Adrenal gland (tissue), 12 donors: Measurements from ENCODE around the gene C2CD3. TPM values are rescaled to one million over a fixed set of nuclear protein-coding genes. Genes with fewer than 3 reads are reported as not detected.

Experiments used
- DNase-seq, 7 donors: peaks; one replicate each; pipeline ENCODE4 v3.0.0-alpha.2; 2019 to 2020
- H3K27ac ChIP-seq, 5 donors: fragments of 200-600 bp; sonication (generic) in 4 of 5; 1 replicate in 3 of 5; 2 replicates in 2 of 5; pipeline versions ENCODE4 v1.5.1 to v1.8.0; 2016 to 2020; ENCODE audit warnings: mild to moderate bottlenecking in 1 of 5
- H3K27me3 ChIP-seq: fragments of 200-600 bp; 2 replicates; pipeline ENCODE4 v1.8.0; 2021
- H3K36me3 ChIP-seq, 2 donors: fragments of 200-600 bp; replicated peaks in 1 of 2; 1 replicate in 1 of 2; 2 replicates in 1 of 2; pipeline versions ENCODE4 v1.5.1 to v1.8.0; 2018 to 2022
- H3K4me1 ChIP-seq, 2 donors: fragments of 200-600 bp; replicated peaks in 1 of 2; 1 replicate in 1 of 2; 2 replicates in 1 of 2; pipeline versions ENCODE4 v1.5.1 to v1.8.0; 2018 to 2021
- H3K4me3 ChIP-seq, 4 donors: fragments of 200-600 bp; sonication (generic) in 3 of 4; one replicate each; pipeline ENCODE4 v1.5.1; 2016 to 2018
- H3K9me3 ChIP-seq, 3 donors: fragments of 200-600 bp; sonication (generic) in 1 of 3; replicated peaks in 1 of 3; 1 replicate in 2 of 3; 2 replicates in 1 of 3; pipeline versions ENCODE4 v1.5.1 to v1.8.0; 2016 to 2021
- CTCF ChIP-seq, 6 experiments: fragments of 450-650 bp in 4 of 6; fragments of 200-600 bp in 2 of 6; sonication (generic) in 1 of 6; IDR thresholded peaks; 1 replicate in 5 of 6; 2 replicates in 1 of 6; pipeline versions ENCODE4 v1.5.1 to v1.8.0; 2016 to 2021; ENCODE audit warnings: antibody characterized with exemption in 6 of 6, mild to moderate bottlenecking in 2 of 6, moderate library complexity in 1 of 6
- POLR2A ChIP-seq, 2 donors: fragments of 450-650 bp; IDR thresholded peaks; one replicate each; pipeline ENCODE4 v1.6.1; 2017; ENCODE audit warnings: antibody characterized with exemption in 2 of 2, mild to moderate bottlenecking in 2 of 2, moderate library complexity in 1 of 2
- WGBS, 4 donors: extraction: QIAGEN DNeasy Blood & Tissue Kit in 2 of 4; methylation state at CpG; one replicate each; pipeline versions ENCODE4 v1.1.5 to v1.1.7; 2013 to 2017; 5-methylcytosine and 5-hydroxymethylcytosine counted together
- intact Hi-C, 2 donors: fragments of 100-400 bp; cut with DNase I; formaldehyde crosslinking; loops; one replicate each; pipeline versions ENCODE4 v1.14.1 to v1.15.0; 2022 to 2023
- polyA plus RNA-seq, 3 donors: library from polyadenylated mRNA; stranded (reverse); fragments of 200-250 nt in 2 of 3; fragments of 350-450 nt in 1 of 3; fragmentation: Illumina TruSeq in 1 of 3; extraction: RNeasy Lipid Tissue Mini Kit (QIAGEN cat#74804) in 1 of 3; gene quantifications; one replicate each; pipeline ENCODE4 v1.2.3, GENCODE V29; 2013 to 2014
- total RNA-seq, 9 donors: library from RNA; depleted of rRNA in 4 of 9; stranded (reverse); fragments of >200 nt in 4 of 9; fragments of 120-200 nt in 1 of 9; fragmentation: NEBNext Ultra II Directional in 1 of 9; extraction: Animal tissue kit (Norgen Biotek cat#: 25700) in 1 of 9; gene quantifications; one replicate each; pipeline versions ENCODE4 v1.1.0 to v1.2.4, GENCODE V29; 2013 to 2023
- donor health status: healthy with polysubstance abuse.
- donor health status: Bipolar disorder and iron deficiency.
- donor health status: DM: yes; HTN: yes; CAD: no.
- donor health status: DM: no; HTN: no; CAD: no.
- donor health status: DM: no; HTN: no; CAD: no.
- donor health status: DM: yes; HTN: yes; CAD: no.

C2CD3 gene
- total and polyA plus RNA-seq, 12 donors, result 14.5 to 42.8 (median 25.5) TPM

- WGBS, 4 donors, result 94 to 97% (median 96%) methylated on average over 5 of the region's 5 CpGs
- DNase-seq, result no peak
- no peak for TF ChIP-seq CTCF (IDR thresholded peaks at IDR 0.05)
- TF ChIP-seq POLR2A (IDR thresholded peaks at IDR 0.05), result no peak
- Histone ChIP-seq H3K36me3 (peaks cover 0 to 14% of the 10 kb centered on the region in 2 donors), H3K9me3 (no peaks in the 10 kb centered on the region), H3K27ac (no peak overlapping the region), H3K4me3 (no peak overlapping the region), H3K4me1 (no peaks in the 10 kb centered on the region), H3K27me3 (no peaks in the 10 kb centered on the region)
- intact Hi-C loops, result no loop called here
Observed at GRCh38 chr11:74048993-74049392, 121.8 kb downstream of the C2CD3 start.

- no peaks in the 10 kb centered on the region for H3K9me3 ChIP-seq
- TF ChIP-seq CTCF (IDR thresholded peaks at IDR 0.05), result no peak
- TF ChIP-seq POLR2A (IDR thresholded peaks at IDR 0.05), result no peak
- intact Hi-C loops, result no loop called here
- WGBS, 4 donors, result 89 to 96% (median 94%) methylated on average over 2 of the region's 2 CpGs
- peaks cover 0 to 19% of the 10 kb centered on the region in 2 donors for H3K36me3 ChIP-seq
- no peaks in the 10 kb centered on the region for H3K27me3 ChIP-seq
- H3K4me1 ChIP-seq, result no peaks in the 10 kb centered on the region
- no peak overlapping the region for H3K27ac ChIP-seq
- no peak for DNase-seq
- no peak overlapping the region for H3K4me3 ChIP-seq
Observed at GRCh38 chr11:74044538-74044937, 126.3 kb downstream of the C2CD3 start.

- Histone ChIP-seq H3K36me3 (peaks cover 0 to 24% of the 10 kb centered on the region in 2 donors), H3K4me1 (no peaks in the 10 kb centered on the region), H3K27me3 (no peaks in the 10 kb centered on the region), H3K27ac (no peak overlapping the region), H3K9me3 (no peaks in the 10 kb centered on the region), H3K4me3 (no peak overlapping the region)
- intact Hi-C loops, result no loop called here
- no peak for DNase-seq
- TF ChIP-seq POLR2A (IDR thresholded peaks at IDR 0.05) (no peak), CTCF (IDR thresholded peaks at IDR 0.05) (no peak)
- WGBS, 4 donors, result 91 to 100% (median 99%) methylated on average over 1 of the region's 1 CpG
Observed at GRCh38 chr11:74043450-74043849, 127.4 kb downstream of the C2CD3 start.

- no peak for DNase-seq
- intact Hi-C loops, result no loop called here
- 92 to 94% (median 93%) methylated on average over 4 of the region's 4 CpGs for WGBS, 4 donors
- H3K4me3 ChIP-seq, result no peak overlapping the region
- no peaks in the 10 kb centered on the region for H3K27me3 ChIP-seq
- no peaks in the 10 kb centered on the region for H3K9me3 ChIP-seq
- no peak overlapping the region for H3K27ac ChIP-seq
- no peak for TF ChIP-seq POLR2A (IDR thresholded peaks at IDR 0.05)
- peaks cover 0 to 11% of the 10 kb centered on the region in 2 donors for H3K4me1 ChIP-seq
- H3K36me3 ChIP-seq, result peaks cover 0 to 53% of the 10 kb centered on the region in 2 donors
Observed at GRCh38 chr11:74037309-74037708, 133.5 kb downstream of the C2CD3 start.

- TF ChIP-seq POLR2A (IDR thresholded peaks at IDR 0.05) (no peak), CTCF (IDR thresholded peaks at IDR 0.05) (no peak)
Observed at GRCh38 chr11:74035264-74035663, 135.5 kb downstream of the C2CD3 start.

More at GRCh38 chr11:74035264-74035663, 135.5 kb downstream of the C2CD3 start:
- Histone ChIP-seq H3K4me1 (peaks cover 0 to 11% of the 10 kb centered on the region in 2 donors), H3K4me3 (no peak overlapping the region), H3K27ac (no peak overlapping the region), H3K27me3 (no peaks in the 10 kb centered on the region), H3K36me3 (peaks cover 0 to 46% of the 10 kb centered on the region in 2 donors), H3K9me3 (no peaks in the 10 kb centered on the region)
- WGBS, 4 donors, result 38 to 54% (median 44%) methylated on average over 1 of the region's 1 CpG
- intact Hi-C loops, result no loop called here
- DNase-seq, result no peak
